IPS DF 4.7 (cell line): Measurements from ENCODE around the gene OR4E2.
"Not testable (repeated sequence)": the region's sequence is repeated elsewhere in the genome, so short reads cannot be mapped to it uniquely, and the experiment has no call there.

Experiments used
- DNase-seq: peaks from one replicate; pipeline ENCODE4 v3.0.0-alpha.2; 2013; ENCODE audit warnings: low spot score; ENCODE audit errors: extremely low read depth

OR4E2 gene

GRCh38 chr14:21653331-21653885 is at the start of gene OR4E2:
Gene OR4E2 (plus strand): TSS chr14:21653835. CDS start chr14:21665083, 11,248 bp downstream.
- no peak for DNase-seq

DNA sequence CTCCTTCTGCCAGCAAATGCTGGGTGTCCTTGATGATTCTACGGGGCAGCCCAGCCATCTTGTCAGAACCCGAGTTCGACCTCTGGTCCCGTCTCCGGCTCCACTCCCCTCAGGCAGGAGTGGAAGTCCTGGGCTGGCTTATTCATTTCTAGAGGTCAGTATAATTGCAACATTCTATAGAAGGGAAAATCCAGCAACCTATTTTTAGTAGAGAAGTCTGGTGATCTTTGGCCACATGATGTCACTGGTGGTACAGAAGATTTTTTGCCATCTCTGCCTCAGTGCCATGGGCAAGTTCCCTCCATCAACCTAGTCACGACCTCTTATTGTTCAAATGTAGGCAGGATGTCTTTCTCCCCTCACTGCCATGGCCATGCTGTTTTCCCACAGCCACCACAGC is 41.3 kb upstream of the OR4E2 start:
- DNase-seq, result no peak

DNA sequence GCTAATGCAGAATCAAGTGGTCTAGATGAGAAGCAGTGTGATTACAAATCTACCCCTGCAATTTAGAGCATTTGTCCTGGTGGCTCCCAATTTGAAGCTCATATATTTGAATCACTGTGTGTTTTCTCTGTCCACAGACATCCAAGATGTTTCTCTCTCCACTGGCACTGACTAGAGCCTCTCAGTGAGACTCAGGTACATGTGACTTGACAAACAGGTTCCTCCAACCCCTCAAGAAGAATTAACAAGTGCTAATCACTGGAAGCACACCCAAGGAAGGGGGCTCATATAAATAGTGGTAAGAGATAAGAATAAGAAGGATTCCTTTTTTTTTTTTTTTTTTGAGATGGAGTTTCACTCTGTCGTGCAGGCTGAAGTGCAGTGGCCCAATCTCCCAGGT is 39.4 kb upstream of the OR4E2 start:
- DNase-seq, result no peak

- DNase-seq, result no peak
Measured at GRCh38 chr14:21617614-21618013, 36.0 kb upstream of the OR4E2 start.

DNA sequence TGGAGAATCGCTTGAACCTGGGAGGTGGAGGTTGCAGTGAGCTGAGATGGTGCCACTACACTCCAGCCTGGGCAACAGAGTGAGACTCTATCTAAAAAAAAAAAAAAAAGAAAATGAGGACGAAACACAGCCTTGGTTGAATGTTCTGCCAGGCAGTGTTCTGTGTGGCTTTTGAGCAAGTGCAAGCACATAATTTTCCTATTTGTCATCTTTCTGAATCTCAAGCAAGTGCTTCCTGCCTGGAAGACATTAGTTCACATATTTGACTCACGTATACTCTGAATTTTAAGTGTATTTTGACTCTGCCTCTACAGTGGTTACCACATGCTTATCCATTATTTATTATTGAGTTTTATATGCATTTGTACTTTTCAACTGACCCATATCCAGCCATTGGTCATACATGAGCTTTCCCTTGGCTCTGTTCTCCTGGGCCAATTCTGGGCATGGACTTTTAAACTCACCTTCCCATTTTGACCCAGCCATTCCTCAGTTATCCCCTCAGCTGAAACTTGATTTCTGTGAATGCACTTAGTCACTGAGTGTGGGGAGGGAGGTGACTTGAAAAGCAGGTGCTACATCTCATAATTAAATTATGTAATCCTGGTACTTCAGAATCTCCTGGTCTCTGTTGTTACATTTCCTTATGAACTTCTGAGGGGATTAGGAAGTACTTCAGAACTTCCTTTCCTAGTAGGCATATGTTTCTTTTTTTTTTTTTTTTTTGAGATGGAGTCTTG is 27.0 kb upstream of the OR4E2 start:
- no peak for DNase-seq

GRCh38 chr14:21630503-21630902 is 23.1 kb upstream of the OR4E2 start:
- DNase-seq, result not testable (repeated sequence)

DNA sequence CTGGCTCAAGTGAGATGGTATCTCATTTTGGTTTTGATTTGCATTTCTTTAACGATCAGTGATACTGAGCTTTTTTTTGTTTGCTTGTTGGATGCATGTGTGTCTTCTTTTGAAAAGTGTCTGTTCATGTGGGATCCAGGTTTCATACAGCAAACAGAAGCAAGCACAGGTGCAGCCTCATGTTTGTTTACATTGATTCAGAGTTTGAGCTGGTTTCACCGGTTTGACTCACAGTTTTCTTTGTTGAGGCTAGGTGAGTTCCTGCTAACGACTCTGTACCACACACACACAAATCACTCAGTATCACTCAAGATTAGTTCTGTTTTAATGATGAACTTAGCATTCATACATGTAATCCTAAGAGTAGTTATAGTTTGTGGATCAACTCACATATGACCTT is 22.6 kb upstream of the OR4E2 start:
- no peak for DNase-seq

DNA sequence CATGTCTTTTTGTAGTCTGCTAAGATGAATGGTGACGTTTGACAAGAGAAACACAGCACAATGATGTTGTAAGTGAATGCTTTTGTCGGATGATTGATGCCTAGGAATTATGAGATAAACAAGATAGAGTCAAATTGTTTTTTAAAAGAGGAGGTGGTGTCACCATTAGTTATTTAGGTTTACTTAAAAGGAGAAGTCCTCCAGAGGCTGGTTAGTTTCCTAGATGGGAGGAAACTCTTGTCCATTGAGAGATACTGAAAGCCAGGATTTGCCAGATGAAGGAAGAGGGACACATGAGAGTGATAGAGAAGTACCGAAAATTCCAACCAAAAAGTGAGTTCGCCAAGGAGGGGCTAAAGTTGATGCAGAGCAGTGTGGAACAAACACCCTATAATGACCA is 18.8 kb upstream of the OR4E2 start, which contains the start of gene OR10G2:
TSS of gene OR10G2 (minus strand) at position 101 of the 400 bp plus-strand sequence. CDS start at position 3, 98 bp downstream.
- no peak for DNase-seq

DNA sequence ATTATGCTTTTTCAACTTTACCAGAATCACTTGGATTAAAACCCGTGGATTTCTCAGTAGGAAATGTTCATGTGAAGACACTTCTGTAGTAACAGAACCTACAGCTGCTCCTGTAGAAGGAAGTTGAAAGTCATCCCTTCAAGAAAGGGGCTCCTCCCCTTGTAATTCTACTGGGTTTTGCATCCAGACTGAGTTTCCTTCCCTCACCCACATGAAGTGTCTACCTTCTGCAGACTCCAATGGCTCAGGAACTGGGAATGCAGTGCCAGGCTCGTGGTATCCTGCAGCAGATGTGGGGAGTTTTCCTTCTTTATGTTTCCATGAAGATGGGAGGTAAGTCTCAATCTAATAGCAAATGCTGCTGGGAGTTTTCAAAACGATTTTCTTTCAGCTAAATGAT is 11.0 kb upstream of the OR4E2 start:
- no peak for DNase-seq

DNA sequence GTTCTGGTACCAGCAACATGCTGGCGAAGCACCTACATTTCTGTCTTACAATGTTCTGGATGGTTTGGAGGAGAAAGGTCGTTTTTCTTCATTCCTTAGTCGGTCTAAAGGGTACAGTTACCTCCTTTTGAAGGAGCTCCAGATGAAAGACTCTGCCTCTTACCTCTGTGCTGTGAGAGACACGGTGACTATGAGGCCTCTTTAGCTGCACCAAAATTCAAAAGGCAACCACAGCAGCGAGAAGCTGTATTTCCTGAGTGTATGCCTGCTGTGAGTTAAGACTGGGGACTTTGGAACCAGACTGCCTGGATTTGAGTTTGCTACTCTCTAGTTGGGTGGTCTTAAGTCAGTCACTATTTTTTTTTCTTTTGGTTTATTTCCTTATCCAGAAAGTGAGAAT is 10.2 kb upstream of the OR4E2 start:
- no peak for DNase-seq

DNA sequence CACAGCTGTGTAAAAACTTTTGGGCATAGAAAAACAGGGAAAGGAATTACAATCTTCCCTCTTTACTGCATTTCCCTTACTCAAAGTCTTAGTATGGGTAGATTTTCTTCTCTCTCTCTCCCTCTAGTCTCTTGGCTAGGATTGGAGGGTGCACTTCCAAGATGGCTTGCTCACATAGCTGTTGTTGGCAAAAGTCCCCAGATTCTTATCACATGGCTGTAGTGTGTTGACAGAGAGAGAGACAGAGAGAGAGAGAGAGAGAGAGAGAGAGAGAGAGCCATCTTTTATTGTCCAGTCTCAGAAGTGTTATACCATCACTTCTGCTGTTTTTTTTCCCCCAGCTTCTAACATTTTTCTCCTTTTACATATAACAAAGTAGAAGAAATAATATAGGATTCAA is 6.3 kb upstream of the OR4E2 start:
- no peak for DNase-seq

GRCh38 chr14:21652209-21652808 is 1.3 kb upstream of the OR4E2 start:
- peak; percentile 7 for DNase-seq

- DNase-seq, result no peak
Measured at GRCh38 chr14:21654215-21654614, 580 bp downstream of the OR4E2 start.

DNA sequence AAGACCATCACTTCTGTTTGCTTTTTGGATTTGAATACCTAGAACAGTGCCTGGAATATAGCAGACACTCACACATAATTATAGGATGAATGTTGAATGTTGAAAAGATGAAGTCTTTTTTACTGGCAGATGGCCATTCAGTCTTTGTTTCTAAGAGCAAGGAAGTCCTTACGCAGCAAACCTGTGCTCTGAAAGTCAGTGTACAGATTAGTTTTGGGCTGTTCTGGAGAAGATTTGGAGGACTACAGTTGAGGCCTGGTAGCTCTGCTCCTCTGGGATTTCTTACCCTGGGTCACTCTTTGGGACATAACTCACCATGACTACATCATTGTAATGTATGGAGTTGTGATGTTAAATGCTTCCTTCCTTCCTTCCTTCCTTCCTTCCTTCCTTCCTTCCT is 3.3 kb downstream of the OR4E2 start:
- no peak for DNase-seq

GRCh38 chr14:21668377-21668776 is 14.7 kb downstream of the OR4E2 start:
- DNase-seq, result no peak

DNA sequence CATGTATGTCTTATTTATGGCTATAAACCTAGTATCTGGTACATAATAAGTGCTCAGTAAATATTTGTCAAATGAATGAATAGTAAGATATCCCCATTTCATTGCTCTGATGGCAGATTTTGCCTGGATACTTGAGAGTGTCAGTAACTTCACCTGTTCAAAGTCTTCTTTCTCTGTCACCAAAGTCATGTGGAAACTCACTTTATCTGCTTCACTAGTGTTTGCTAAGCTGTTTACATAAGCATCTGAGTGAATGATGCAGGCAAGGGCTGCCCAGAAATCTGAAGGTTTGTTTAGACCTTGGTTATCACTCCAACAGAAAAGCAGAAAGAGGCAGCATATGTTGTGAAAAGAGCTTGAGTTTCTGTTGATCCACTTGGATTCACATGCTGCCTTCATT is 15.6 kb downstream of the OR4E2 start:
- DNase-seq, result no peak

DNA sequence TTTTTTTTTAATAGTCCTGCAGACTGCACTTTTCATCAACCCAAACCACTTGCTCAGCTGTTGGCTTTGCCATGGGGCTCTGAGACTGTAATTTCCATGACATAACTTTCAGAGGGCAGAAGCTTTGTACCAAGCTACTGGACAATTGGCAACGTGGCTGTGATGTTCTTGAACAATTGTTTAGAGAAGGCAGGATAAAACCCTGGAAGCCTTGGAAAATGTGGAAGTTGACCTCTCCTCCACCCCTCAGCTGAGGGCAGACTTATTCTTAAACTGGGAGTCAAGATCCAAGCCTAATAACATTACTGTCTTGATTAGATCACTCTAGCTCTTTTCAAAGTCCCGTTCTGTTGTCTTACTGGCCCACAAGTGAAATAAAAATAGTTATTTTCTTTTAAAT is 17.7 kb downstream of the OR4E2 start:
- DNase-seq, result no peak

DNA sequence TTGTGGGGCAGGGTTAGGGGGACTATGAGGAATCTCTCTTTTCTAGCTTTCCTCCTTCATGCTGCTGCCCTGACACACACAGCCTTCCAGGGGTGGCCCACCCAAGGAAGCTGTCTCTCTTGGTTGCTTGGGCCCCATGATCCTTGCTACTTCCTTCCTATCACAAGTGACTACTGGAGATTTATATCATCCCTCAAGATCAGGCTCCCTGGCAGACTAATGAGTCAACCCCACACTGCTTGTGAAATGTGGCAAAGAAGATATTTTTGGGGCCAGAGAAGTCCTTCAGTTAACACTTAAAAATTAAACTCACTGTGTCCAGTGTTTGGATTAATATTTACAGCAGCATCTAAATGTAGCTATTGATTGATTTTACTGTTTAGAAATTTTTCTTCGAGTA is 18.5 kb downstream of the OR4E2 start:
- no peak for DNase-seq

DNA sequence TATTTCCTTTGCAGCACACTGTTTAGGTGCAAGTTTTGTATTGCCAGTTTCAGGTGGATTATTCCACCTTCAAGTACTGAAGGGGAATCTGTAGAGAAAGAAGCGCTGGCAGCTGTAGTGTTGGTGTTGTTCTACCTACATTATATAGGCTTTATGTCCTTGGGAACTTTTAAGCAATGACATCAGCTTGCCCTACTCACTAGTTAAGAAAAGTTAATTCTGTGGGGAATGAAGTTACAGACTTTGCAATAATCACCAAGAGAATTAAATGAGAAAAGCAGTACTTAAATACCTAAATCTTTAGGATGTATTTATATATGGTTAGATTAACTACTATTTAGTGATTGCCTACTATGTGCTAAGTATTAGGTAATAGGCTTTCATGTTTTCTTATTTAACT is 20.1 kb downstream of the OR4E2 start, which contains the start of gene OR4E1:
TSS of gene OR4E1 (minus strand) at position 101 of the 400 bp plus-strand sequence. CDS start 2,883 bp downstream, outside the sequence.
- DNase-seq, result no peak

- DNase-seq, result no peak
Measured at GRCh38 chr14:21675566-21675965, 21.9 kb downstream of the OR4E2 start.

- DNase-seq, result no peak
Measured at GRCh38 chr14:21680072-21680471, 26.4 kb downstream of the OR4E2 start.

DNA sequence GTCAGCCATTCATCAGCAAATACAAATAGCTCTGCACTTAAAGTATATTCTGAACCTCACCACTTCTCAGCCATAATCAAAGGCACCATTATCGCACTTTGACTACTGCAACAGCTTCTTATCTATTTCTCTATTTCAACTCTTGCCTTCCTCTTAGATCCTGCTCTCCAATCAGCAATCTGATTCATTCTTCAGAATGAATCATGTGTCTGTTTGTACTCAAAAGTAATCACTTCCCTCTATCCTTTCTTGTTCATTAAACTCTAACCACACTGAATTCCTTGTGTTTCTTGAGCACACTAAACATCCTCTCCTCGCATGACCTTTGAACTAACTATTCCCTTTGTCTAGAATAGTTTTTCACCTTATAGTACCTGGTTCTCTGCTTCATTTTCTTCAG is 32.8 kb downstream of the OR4E2 start:
- no peak for DNase-seq

GRCh38 chr14:21694425-21694824 is 40.8 kb downstream of the OR4E2 start:
- DNase-seq, result no peak
